Spleen (tissue), 7 donors: ENCODE measurements around the gene ALX4.

Source experiments
- CTCF ChIP-seq, 11 experiments: fragments of 200-600 bp in 7 of 11; fragments of 450-650 bp in 4 of 11; sonication (generic) in 4 of 11; IDR thresholded peaks in 8 of 11; conservative IDR thresholded peaks in 3 of 11; 1 replicate in 7 of 11; 2 replicates in 4 of 11; pipeline versions ENCODE4 v1.4.0 to v1.8.0; 2016 to 2021; ENCODE audit warnings: antibody characterized with exemption in 11 of 11, inconsistent platforms in 4 of 11, mild to moderate bottlenecking in 1 of 11
- POLR2A ChIP-seq, 3 donors: fragments of 450-650 bp; IDR thresholded peaks; one replicate each; pipeline ENCODE4 v1.5.1; 2017; ENCODE audit warnings: antibody characterized with exemption in 3 of 3, mild to moderate bottlenecking in 1 of 3
- POLR2AphosphoS5 ChIP-seq, 3 donors: sonication (generic); formaldehyde crosslinking; IDR thresholded peaks; one replicate each; pipeline ENCODE4 v1.5.1; 2017; ENCODE audit warnings: antibody characterized with exemption in 3 of 3
- donor health status: DM: no; HTN: no; CAD: no; lungs with moderate emphysema.
- donor health status: DM: no; HTN: no; CAD: no.
- donor health status: DM: no; HTN: no; CAD: no.

- no peak for TF ChIP-seq CTCF (IDR thresholded peaks at IDR 0.05 in 8 of 11, conservative IDR thresholded peaks at IDR 0.05 in 3 of 11)
- no peak for TF ChIP-seq POLR2AphosphoS5 (IDR thresholded peaks at IDR 0.05)
- no peak for TF ChIP-seq POLR2A (IDR thresholded peaks at IDR 0.05)
Measured at GRCh38 chr11:44307340-44308099, 2.4 kb downstream of the ALX4 start.
